Stimulated activated naive B cell treated with anti-CD40 and anti-IgM and Interleukin-4, amounts not matched to agents 10 μg/mL and 1 μg/mL and 100 μg/mL, for 72 hours (primary cell): Measurements from ENCODE around the gene DNM3.

Source experiments
- ATAC-seq, 2 donors: fragments of 150-1000 bp; cut with Tn5 transposase; replicated peaks; 2 replicates each; pipeline ENCODE4 v1.10.0; 2021; ENCODE audit warnings: moderate library complexity in 1 of 2
- DNase-seq: peaks from one replicate; pipeline ENCODE4 v3.0.0; 2021
- H3K27ac Mint-ChIP-seq: one replicate; pipeline ENCODE4 v1.8.0; 2022; ENCODE audit warnings: mild to moderate bottlenecking, mixed read lengths
- H3K27me3 Mint-ChIP-seq, 2 donors: one replicate each; pipeline ENCODE4 v1.8.0; 2022; ENCODE audit warnings: mixed read lengths in 2 of 2
- H3K36me3 Mint-ChIP-seq, 2 donors: one replicate each; pipeline ENCODE4 v1.8.0; 2022; ENCODE audit warnings: mixed read lengths in 2 of 2, mild to moderate bottlenecking in 1 of 2
- H3K4me1 Mint-ChIP-seq, 2 donors: one replicate each; pipeline ENCODE4 v1.8.0; 2022; ENCODE audit warnings: mixed read lengths in 2 of 2, mild to moderate bottlenecking in 1 of 2
- H3K4me3 Mint-ChIP-seq, 2 donors: one replicate each; pipeline ENCODE4 v1.8.0; 2022; ENCODE audit warnings: mild to moderate bottlenecking in 2 of 2, mixed read lengths in 2 of 2, moderate library complexity in 1 of 2
- H3K9me3 Mint-ChIP-seq, 2 donors: one replicate each; pipeline ENCODE4 v1.8.0; 2022; ENCODE audit warnings: mixed read lengths in 2 of 2, mild to moderate bottlenecking in 1 of 2

The DNM3 gene

GRCh38 chr1:172272087-172272486 is 430.8 kb downstream of the DNM3 start:
- Mint-ChIP-seq H3K27me3 (no peaks in the 10 kb centered on the region), H3K4me1 (peaks cover 0 to 4% of the 10 kb centered on the region in 2 donors), H3K4me3 (no peak overlapping the region), H3K27ac (no peak overlapping the region), H3K9me3 (no peaks in the 10 kb centered on the region), H3K36me3 (no peaks in the 10 kb centered on the region)
- DNase-seq (no peak), ATAC-seq (no peak)

- H3K27ac Mint-ChIP-seq: no peak overlapping the region
- ATAC-seq (no peak), DNase-seq (no peak)
- H3K36me3 Mint-ChIP-seq: no peaks in the 10 kb centered on the region
- H3K27me3 Mint-ChIP-seq: no peaks in the 10 kb centered on the region
- no peak overlapping the region for H3K4me3 Mint-ChIP-seq
- H3K9me3 Mint-ChIP-seq: no peaks in the 10 kb centered on the region
- peaks cover 0 to 4% of the 10 kb centered on the region in 2 donors for H3K4me1 Mint-ChIP-seq
These were observed 432.5 kb downstream of the DNM3 start for GRCh38 chr1:172273647-172274396.

GRCh38 chr1:172275478-172275877 is 434.2 kb downstream of the DNM3 start:
- no peak overlapping the region for H3K27ac Mint-ChIP-seq
- H3K9me3 Mint-ChIP-seq: no peaks in the 10 kb centered on the region
- DNase-seq: no peak
- H3K36me3 Mint-ChIP-seq: no peaks in the 10 kb centered on the region
- H3K4me1 Mint-ChIP-seq: peaks cover 0 to 4% of the 10 kb centered on the region in 2 donors
- no peak overlapping the region for H3K4me3 Mint-ChIP-seq
- no peak for ATAC-seq
- no peaks in the 10 kb centered on the region for H3K27me3 Mint-ChIP-seq

GRCh38 chr1:172276120-172276818 is 435.0 kb downstream of the DNM3 start:
- no peak overlapping the region for H3K4me3 Mint-ChIP-seq
- ATAC-seq (no peak), DNase-seq (no peak)
- no peaks in the 10 kb centered on the region for H3K36me3 Mint-ChIP-seq
- H3K4me1 Mint-ChIP-seq: peaks cover 0 to 4% of the 10 kb centered on the region in 2 donors
- H3K9me3 Mint-ChIP-seq: no peaks in the 10 kb centered on the region
- H3K27me3 Mint-ChIP-seq: no peaks in the 10 kb centered on the region
- no peak overlapping the region for H3K27ac Mint-ChIP-seq

GRCh38 chr1:172277275-172277674 is 436.0 kb downstream of the DNM3 start:
- H3K4me3 Mint-ChIP-seq: no peak overlapping the region

GRCh38 chr1:172277989-172278388 is 436.7 kb downstream of the DNM3 start:
- DNase-seq (no peak), ATAC-seq (no peak)
- H3K27ac Mint-ChIP-seq: no peak overlapping the region
- H3K4me3 Mint-ChIP-seq: no peak overlapping the region
- H3K4me1 Mint-ChIP-seq: peaks cover 0 to 4% of the 10 kb centered on the region in 2 donors
- no peaks in the 10 kb centered on the region for H3K36me3 Mint-ChIP-seq
- H3K9me3 Mint-ChIP-seq: no peaks in the 10 kb centered on the region
- H3K27me3 Mint-ChIP-seq: no peaks in the 10 kb centered on the region

More at GRCh38 chr1:172277275-172277674, 436.0 kb downstream of the DNM3 start:
- Mint-ChIP-seq H3K27ac (no peak overlapping the region), H3K4me1 (peaks cover 0 to 4% of the 10 kb centered on the region in 2 donors), H3K36me3 (no peaks in the 10 kb centered on the region), H3K27me3 (no peaks in the 10 kb centered on the region), H3K9me3 (no peaks in the 10 kb centered on the region)
- no peak for ATAC-seq
- no peak for DNase-seq

GRCh38 chr1:172278478-172278877 is 437.2 kb downstream of the DNM3 start:
- DNase-seq (no peak), ATAC-seq (no peak)
- Mint-ChIP-seq H3K4me3 (no peak overlapping the region), H3K27me3 (no peaks in the 10 kb centered on the region), H3K9me3 (no peaks in the 10 kb centered on the region), H3K36me3 (no peaks in the 10 kb centered on the region), H3K4me1 (peaks cover 0 to 4% of the 10 kb centered on the region in 2 donors), H3K27ac (no peak overlapping the region)

GRCh38 chr1:172279939-172280636 is 438.8 kb downstream of the DNM3 start:
- H3K27ac Mint-ChIP-seq: no peak overlapping the region
- no peaks in the 10 kb centered on the region for H3K27me3 Mint-ChIP-seq
- DNase-seq: no peak
- H3K4me3 Mint-ChIP-seq: no peak overlapping the region
- ATAC-seq: no peak
- H3K9me3 Mint-ChIP-seq: no peaks in the 10 kb centered on the region
- no peaks in the 10 kb centered on the region for H3K36me3 Mint-ChIP-seq
- no peaks in the 10 kb centered on the region for H3K4me1 Mint-ChIP-seq

GRCh38 chr1:172283766-172284165 is 442.5 kb downstream of the DNM3 start:
- no peak for ATAC-seq

GRCh38 chr1:172286629-172287076 is 445.4 kb downstream of the DNM3 start:
- DNase-seq (no peak), ATAC-seq (no peak)
- H3K4me3 Mint-ChIP-seq: no peak overlapping the region
- no peaks in the 10 kb centered on the region for H3K9me3 Mint-ChIP-seq
- no peaks in the 10 kb centered on the region for H3K27me3 Mint-ChIP-seq
- no peaks in the 10 kb centered on the region for H3K36me3 Mint-ChIP-seq
- no peak overlapping the region for H3K27ac Mint-ChIP-seq
- no peaks in the 10 kb centered on the region for H3K4me1 Mint-ChIP-seq

More at GRCh38 chr1:172283766-172284165, 442.5 kb downstream of the DNM3 start:
- Mint-ChIP-seq H3K27me3 (no peaks in the 10 kb centered on the region), H3K9me3 (no peaks in the 10 kb centered on the region), H3K27ac (no peak overlapping the region), H3K36me3 (no peaks in the 10 kb centered on the region), H3K4me1 (no peaks in the 10 kb centered on the region), H3K4me3 (no peak overlapping the region)
- DNase-seq: no peak

GRCh38 chr1:172287208-172287607 is 445.9 kb downstream of the DNM3 start:
- Mint-ChIP-seq H3K27ac (no peak overlapping the region), H3K4me3 (no peak overlapping the region), H3K9me3 (no peaks in the 10 kb centered on the region), H3K36me3 (no peaks in the 10 kb centered on the region), H3K4me1 (no peaks in the 10 kb centered on the region), H3K27me3 (no peaks in the 10 kb centered on the region)
- DNase-seq (no peak), ATAC-seq (no peak)

- no peak overlapping the region for H3K27ac Mint-ChIP-seq
- H3K27me3 Mint-ChIP-seq: no peaks in the 10 kb centered on the region
- ATAC-seq (no peak), DNase-seq (no peak)
- no peaks in the 10 kb centered on the region for H3K36me3 Mint-ChIP-seq
- no peaks in the 10 kb centered on the region for H3K4me1 Mint-ChIP-seq
- H3K4me3 Mint-ChIP-seq: no peak overlapping the region
- H3K9me3 Mint-ChIP-seq: no peaks in the 10 kb centered on the region
These were observed 447.3 kb downstream of the DNM3 start for GRCh38 chr1:172288581-172288980.

GRCh38 chr1:172289448-172289847 is 448.1 kb downstream of the DNM3 start:
- no peaks in the 10 kb centered on the region for H3K9me3 Mint-ChIP-seq
- H3K27me3 Mint-ChIP-seq: no peaks in the 10 kb centered on the region
- no peak for DNase-seq
- H3K4me1 Mint-ChIP-seq: no peaks in the 10 kb centered on the region
- ATAC-seq: no peak
- no peak overlapping the region for H3K27ac Mint-ChIP-seq
- no peak overlapping the region for H3K4me3 Mint-ChIP-seq
- H3K36me3 Mint-ChIP-seq: no peaks in the 10 kb centered on the region

- Mint-ChIP-seq H3K27ac (no peak overlapping the region), H3K4me3 (no peak overlapping the region), H3K36me3 (no peaks in the 10 kb centered on the region), H3K4me1 (no peaks in the 10 kb centered on the region), H3K9me3 (no peaks in the 10 kb centered on the region), H3K27me3 (no peaks in the 10 kb centered on the region)
- no peak for ATAC-seq
- no peak for DNase-seq
These were observed 451.5 kb downstream of the DNM3 start for GRCh38 chr1:172292840-172293239.
